ENCODE measurements around the gene KRT83.

The KRT83 gene

GRCh38 chr12:52369211-52369610, 48.0 kb upstream of the KRT83 start:
- TF ChIP-seq YY2 (tag by site-specific recombination; IDR thresholded peaks at IDR 0.05) (no peak), GLIS1 (tag by site-specific recombination; IDR thresholded peaks at IDR 0.05) (peak; percentile 90)
- Histone ChIP-seq H3K36me3 (ENCODE audit: control insufficient read depth in 2 of 2, insufficient read depth in 1 of 2, low read length in 2 of 2) (no peaks in the 10 kb centered on the region), H3K27ac (ENCODE audit: extremely low read depth, low read depth, low read length) (no peak overlapping the region), H3K9me3 (ENCODE audit: control insufficient read depth, insufficient read depth, low read depth, low read length) (no peaks in the 10 kb centered on the region), H3K4me3 (ENCODE audit: low read depth, low read length) (no peak overlapping the region), H3K4me1 (ENCODE audit: control insufficient read depth, insufficient read depth, low read length) (no peaks in the 10 kb centered on the region)
- ChIA-PET CTCF (interaction anchor here (0.5 to 10.0 kb wide), 13 partner anchors 9 to 617 kb away, joined by 3 to 200 read pairs (median 3); no protein-coding TSS in a partner anchor), POLR2A (interaction anchor here (0.7 kb wide), 1 partner anchor 217 kb away, joined by 4 read pairs; no protein-coding TSS in a partner anchor)

GRCh38 chr12:52368508-52368907, 47.3 kb upstream of the KRT83 start:
- no peak overlapping the region for H3K27ac ChIP-seq (ENCODE audit: extremely low read depth, low read depth, low read length)
- H3K4me3 ChIP-seq (ENCODE audit: low read depth, low read length) = no peak overlapping the region
- ChIA-PET CTCF (interaction anchor here (0.5 to 10.0 kb wide), 11 partner anchors 12 to 531 kb away, joined by 3 to 200 read pairs (median 3); no protein-coding TSS in a partner anchor), POLR2A (no interaction called here)
- no peak for TF ChIP-seq ZNF777 (tag by site-specific recombination; IDR thresholded peaks at IDR 0.05; ENCODE audit: borderline replicate concordance)
- no peak for TF ChIP-seq ZNF76 (tag by site-specific recombination; IDR thresholded peaks at IDR 0.05; ENCODE audit: borderline replicate concordance, low read depth)
- no peak for TF ChIP-seq ZNF610 (tag by site-specific recombination; IDR thresholded peaks at IDR 0.05; ENCODE audit: borderline replicate concordance)
- no peaks in the 10 kb centered on the region for H3K4me1 ChIP-seq (ENCODE audit: control insufficient read depth, insufficient read depth, low read length)
- no peaks in the 10 kb centered on the region for H3K36me3 ChIP-seq (ENCODE audit: control insufficient read depth in 2 of 2, insufficient read depth in 1 of 2, low read length in 2 of 2)
- no peaks in the 10 kb centered on the region for H3K9me3 ChIP-seq (ENCODE audit: control insufficient read depth, insufficient read depth, low read depth, low read length)

GRCh38 chr12:52367876-52368275, 46.7 kb upstream of the KRT83 start:
- TF ChIP-seq SCRT2 (tag by site-specific recombination; IDR thresholded peaks at IDR 0.05) (no peak), GLIS1 (tag by site-specific recombination; IDR thresholded peaks at IDR 0.05) (no peak), ZNF2 (tag by site-specific recombination; IDR thresholded peaks at IDR 0.05) (no peak), YY1 (tag by site-specific recombination; IDR thresholded peaks at IDR 0.05) (no peak), ZNF701 (tag by site-specific recombination; IDR thresholded peaks at IDR 0.05) (no peak), ZFHX2 (tag by site-specific recombination; conservative IDR thresholded peaks at IDR 0.05) (no peak), ZNF501 (tag by site-specific recombination; IDR thresholded peaks at IDR 0.05) (no peak), SCRT1 (tag by site-specific recombination; IDR thresholded peaks at IDR 0.05; ENCODE audit: borderline replicate concordance) (no peak), ZNF830 (tag by site-specific recombination; IDR thresholded peaks at IDR 0.05; ENCODE audit: low read depth) (no peak), ZNF146 (tag by site-specific recombination; IDR thresholded peaks at IDR 0.05) (no peak), PRDM6 (tag by site-specific recombination; IDR thresholded peaks at IDR 0.05) (no peak), ZNF223 (tag by site-specific recombination; IDR thresholded peaks at IDR 0.05) (no peak), ZBTB49 (tag by site-specific recombination; IDR thresholded peaks at IDR 0.05; ENCODE audit: low read depth) (no peak), ZNF843 (tag by site-specific recombination; IDR thresholded peaks at IDR 0.05) (no peak)
- ChIA-PET CTCF (interaction anchor here (0.6 to 10.0 kb wide), 6 partner anchors 16 to 532 kb away, joined by 3 to 200 read pairs (median 4); no protein-coding TSS in a partner anchor), POLR2A (no interaction called here)
- H3K9me3 ChIP-seq (ENCODE audit: control insufficient read depth, insufficient read depth, low read depth, low read length) = no peaks in the 10 kb centered on the region
- no peak overlapping the region for H3K27ac ChIP-seq (ENCODE audit: extremely low read depth, low read depth, low read length)
- H3K36me3 ChIP-seq (ENCODE audit: control insufficient read depth in 2 of 2, insufficient read depth in 1 of 2, low read length in 2 of 2) = no peaks in the 10 kb centered on the region
- no peak overlapping the region for H3K4me3 ChIP-seq (ENCODE audit: low read depth, low read length)
- H3K4me1 ChIP-seq (ENCODE audit: control insufficient read depth, insufficient read depth, low read length) = no peaks in the 10 kb centered on the region

Measured in HEK293 (cell line).